ENCODE measurements around the gene TNS3.
A peak's percentile ranks its signal among the peaks of the same experiment; 100 is the strongest.

The TNS3 gene

GRCh38 chr7:47581438-47581803 lies 490 bp downstream of the TNS3 start:
- peak; percentile 53 for DNase-seq (ENCODE audit: low spot score)

- peak; percentile 53 for DNase-seq (ENCODE audit: low spot score)
Measured at GRCh38 chr7:47580811-47581331, 1.0 kb downstream of the TNS3 start.

GRCh38 chr7:47580175-47580706 lies 1.7 kb downstream of the TNS3 start:
- DNase-seq (ENCODE audit: low spot score) = no peak

- DNase-seq (ENCODE audit: low spot score) = no peak
Measured at GRCh38 chr7:47579458-47579857, 2.5 kb downstream of the TNS3 start.

GRCh38 chr7:47578579-47579270 lies 3.2 kb downstream of the TNS3 start:
- no peak for DNase-seq (ENCODE audit: low spot score)

GRCh38 chr7:47577321-47577919 lies 4.5 kb downstream of the TNS3 start:
- no peak for DNase-seq (ENCODE audit: low spot score)

- no peak for DNase-seq (ENCODE audit: low spot score)
Measured at GRCh38 chr7:47576866-47577306, 5.0 kb downstream of the TNS3 start.

- peak; percentile 50 for DNase-seq (ENCODE audit: low spot score)
Measured at GRCh38 chr7:47576031-47576865, 5.7 kb downstream of the TNS3 start.

- peak; percentile 94 for DNase-seq (ENCODE audit: low spot score)
Measured at GRCh38 chr7:47574482-47575329, 7.2 kb downstream of the TNS3 start.

GRCh38 chr7:47573758-47574481 lies 8.0 kb downstream of the TNS3 start:
- no peak for DNase-seq (ENCODE audit: low spot score)

- DNase-seq (ENCODE audit: low spot score) = no peak
Measured at GRCh38 chr7:47572939-47573757, 8.8 kb downstream of the TNS3 start.

GRCh38 chr7:47572094-47572445 lies 9.8 kb downstream of the TNS3 start:
- DNase-seq (ENCODE audit: low spot score) = no peak

GRCh38 chr7:47571331-47572093 lies 10.4 kb downstream of the TNS3 start:
- peak; percentile 69 for DNase-seq (ENCODE audit: low spot score)

GRCh38 chr7:47570649-47571050 lies 11.3 kb downstream of the TNS3 start:
- DNase-seq (ENCODE audit: low spot score) = no peak

- no peak for DNase-seq (ENCODE audit: low spot score)
Measured at GRCh38 chr7:47568547-47568946, 13.4 kb downstream of the TNS3 start.

GRCh38 chr7:47568056-47568455 lies 13.9 kb downstream of the TNS3 start:
- no peak for DNase-seq (ENCODE audit: low spot score)

- DNase-seq (ENCODE audit: low spot score) = no peak
Measured at GRCh38 chr7:47565640-47566250, 16.2 kb downstream of the TNS3 start.

GRCh38 chr7:47563521-47563920 lies 18.4 kb downstream of the TNS3 start:
- DNase-seq (ENCODE audit: low spot score) = no peak

All from NAMALWA (cell line).